Lower lobe of right lung (tissue), 2 donors: ENCODE results near the gene EAPP. TPM values are rescaled to one million over a fixed set of nuclear protein-coding genes. Genes with fewer than 3 reads are reported as not detected.

Source experiments
- ATAC-seq, 2 donors: fragments of 200-7000 bp; cut with Tn5 transposase; one replicate each; pipeline ENCODE4 v1.9.1; 2020 to 2022; ENCODE audit warnings: mild to moderate bottlenecking in 2 of 2, moderate library complexity in 2 of 2
- DNase-seq: peaks from one replicate; pipeline ENCODE4 v3.0.0-alpha.2; 2020
- H3K27ac ChIP-seq: fragments of 200-600 bp; one replicate; pipeline ENCODE4 v1.8.0; 2022
- H3K27me3 ChIP-seq: fragments of 200-600 bp; one replicate; pipeline ENCODE4 v1.8.0; 2022; ENCODE audit warnings: low read depth
- H3K36me3 ChIP-seq: fragments of 200-600 bp; one replicate; pipeline ENCODE4 v1.8.0; 2022; ENCODE audit warnings: mild to moderate bottlenecking
- H3K4me1 ChIP-seq: fragments of 200-600 bp; one replicate; pipeline ENCODE4 v1.8.0; 2022
- H3K4me3 ChIP-seq: fragments of 200-600 bp; one replicate; pipeline ENCODE4 v1.8.0; 2022; ENCODE audit warnings: mild to moderate bottlenecking
- H3K9me3 ChIP-seq: fragments of 200-600 bp; one replicate; pipeline ENCODE4 v1.8.0; 2022
- CTCF ChIP-seq: fragments of 200-600 bp; IDR thresholded peaks from one replicate; pipeline ENCODE4 v1.8.0; 2022; ENCODE audit warnings: antibody characterized with exemption, mild to moderate bottlenecking
- intact Hi-C: fragments of 100-400 bp; cut with DNase I; formaldehyde crosslinking; loops from one replicate; pipeline ENCODE4 v1.11.0; 2022
- total RNA-seq: library from RNA; stranded (reverse); fragmentation: NEBNext Ultra II Directional; extraction: Animal tissue kit (Norgen Biotek cat#: 25700); gene quantifications from one replicate; pipeline ENCODE4 v1.2.1, GENCODE V29; 2021
- donor health status: DM: no; HTN: yes; CAD: no; lungs with severe emphysema.

The EAPP gene
- total RNA-seq, 1 donor from 2014 or later = 28.8 TPM

- H3K4me1 ChIP-seq = no peaks in the 10 kb centered on the region
- no peak overlapping the region for H3K4me3 ChIP-seq
- no peak for ATAC-seq
- H3K27ac ChIP-seq = no peak overlapping the region
- H3K36me3 ChIP-seq = no peaks in the 10 kb centered on the region
- TF ChIP-seq CTCF = no peak
- H3K9me3 ChIP-seq = no peaks in the 10 kb centered on the region
- H3K27me3 ChIP-seq = no peaks in the 10 kb centered on the region
- intact Hi-C loops = no loop called here
- no peak for DNase-seq
Measured at GRCh38 chr14:34502545-34503225, 36.8 kb downstream of the EAPP start.

GRCh38 chr14:34502001-34502400, 37.5 kb downstream of the EAPP start:
- ATAC-seq (no peak), DNase-seq (no peak)
- H3K27me3 ChIP-seq = no peaks in the 10 kb centered on the region
- intact Hi-C loops = no loop called here
- no peak overlapping the region for H3K27ac ChIP-seq
- no peak for TF ChIP-seq CTCF
- no peaks in the 10 kb centered on the region for H3K4me1 ChIP-seq
- H3K9me3 ChIP-seq = no peaks in the 10 kb centered on the region
- no peaks in the 10 kb centered on the region for H3K36me3 ChIP-seq
- H3K4me3 ChIP-seq = no peak overlapping the region

GRCh38 chr14:34501004-34501580, 38.4 kb downstream of the EAPP start:
- no peak for ATAC-seq
- Histone ChIP-seq H3K27me3 (no peaks in the 10 kb centered on the region), H3K4me3 (no peak overlapping the region), H3K4me1 (peaks cover 5% of the 10 kb centered on the region), H3K27ac (no peak overlapping the region), H3K36me3 (no peaks in the 10 kb centered on the region), H3K9me3 (no peaks in the 10 kb centered on the region)
- intact Hi-C loops = no loop called here
- DNase-seq = no peak
- no peak for TF ChIP-seq CTCF

GRCh38 chr14:34498684-34499412, 40.7 kb downstream of the EAPP start:
- Histone ChIP-seq H3K36me3 (no peaks in the 10 kb centered on the region), H3K4me3 (no peak overlapping the region), H3K27ac (no peak overlapping the region), H3K27me3 (no peaks in the 10 kb centered on the region), H3K4me1 (peaks cover 5% of the 10 kb centered on the region), H3K9me3 (no peaks in the 10 kb centered on the region)
- peak; percentile 72 to 88 for ATAC-seq
- TF ChIP-seq CTCF = peak; percentile 58
- DNase-seq = no peak
- intact Hi-C loops = no loop called here

GRCh38 chr14:34496679-34497513, 42.6 kb downstream of the EAPP start:
- H3K4me3 ChIP-seq = no peak overlapping the region

More at GRCh38 chr14:34496679-34497513, 42.6 kb downstream of the EAPP start:
- peak; percentile 74 to 86 for ATAC-seq
- H3K36me3 ChIP-seq = no peaks in the 10 kb centered on the region
- peaks cover 5% of the 10 kb centered on the region for H3K4me1 ChIP-seq
- no peaks in the 10 kb centered on the region for H3K27me3 ChIP-seq
- DNase-seq = peak; percentile 48
- peak overlapping the region; percentile 61 for H3K27ac ChIP-seq
- intact Hi-C loops = no loop called here
- TF ChIP-seq CTCF = no peak
- no peaks in the 10 kb centered on the region for H3K9me3 ChIP-seq
